ENCODE measurements around the gene MSRB2. TPM values are rescaled to one million over a fixed set of nuclear protein-coding genes. Genes with fewer than 3 reads are reported as not detected.
"Not testable (repeated sequence)": the region's sequence is repeated elsewhere in the genome, so short reads cannot be mapped to it uniquely, and the experiment has no call there.

The MSRB2 gene
- total RNA-seq, 1 donor, result 15.1 TPM

DNA sequence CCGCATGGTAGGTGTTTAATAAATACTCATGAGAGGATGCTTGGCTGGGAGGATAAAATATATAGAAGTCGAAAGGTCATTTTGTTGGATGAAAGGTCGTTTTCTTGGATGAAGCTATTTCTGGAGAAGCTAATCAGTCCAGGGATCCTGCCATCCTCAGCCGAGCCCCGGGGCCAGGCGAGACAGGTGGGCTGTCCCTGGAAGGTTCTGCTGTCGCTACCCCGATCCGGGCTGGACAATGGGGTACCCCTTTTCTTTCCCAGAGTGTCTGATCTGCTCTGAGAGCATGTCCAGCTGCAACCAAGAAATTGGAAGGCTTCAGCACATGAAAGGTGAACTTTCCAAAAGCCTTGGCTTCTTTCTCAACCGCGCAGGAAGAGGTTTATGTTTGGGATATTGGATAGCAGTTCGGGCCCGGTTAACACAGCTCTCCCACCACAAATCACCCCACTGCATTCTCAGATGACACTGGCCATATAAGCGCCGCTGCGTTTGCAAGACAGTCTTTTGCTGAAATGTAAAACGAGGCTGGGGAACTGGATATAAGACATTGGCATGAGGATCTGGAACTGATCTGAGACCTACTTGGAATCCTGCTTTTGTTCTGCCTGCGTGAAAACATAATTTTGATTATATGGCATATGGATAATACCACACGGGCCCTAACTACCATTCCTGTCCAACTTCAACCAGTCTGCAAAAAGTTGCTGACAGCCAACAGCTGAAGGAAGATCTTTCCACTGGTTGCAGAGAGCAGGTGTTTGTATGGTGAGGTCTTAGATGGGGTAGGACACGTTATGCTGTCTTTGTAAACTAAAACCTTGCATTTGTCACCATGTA lies 31.2 kb upstream of the MSRB2 start:
- H3K4me3 ChIP-seq (ENCODE audit: low read depth, low read length), result no peak overlapping the region
- TF ChIP-seq, protein P1, sequence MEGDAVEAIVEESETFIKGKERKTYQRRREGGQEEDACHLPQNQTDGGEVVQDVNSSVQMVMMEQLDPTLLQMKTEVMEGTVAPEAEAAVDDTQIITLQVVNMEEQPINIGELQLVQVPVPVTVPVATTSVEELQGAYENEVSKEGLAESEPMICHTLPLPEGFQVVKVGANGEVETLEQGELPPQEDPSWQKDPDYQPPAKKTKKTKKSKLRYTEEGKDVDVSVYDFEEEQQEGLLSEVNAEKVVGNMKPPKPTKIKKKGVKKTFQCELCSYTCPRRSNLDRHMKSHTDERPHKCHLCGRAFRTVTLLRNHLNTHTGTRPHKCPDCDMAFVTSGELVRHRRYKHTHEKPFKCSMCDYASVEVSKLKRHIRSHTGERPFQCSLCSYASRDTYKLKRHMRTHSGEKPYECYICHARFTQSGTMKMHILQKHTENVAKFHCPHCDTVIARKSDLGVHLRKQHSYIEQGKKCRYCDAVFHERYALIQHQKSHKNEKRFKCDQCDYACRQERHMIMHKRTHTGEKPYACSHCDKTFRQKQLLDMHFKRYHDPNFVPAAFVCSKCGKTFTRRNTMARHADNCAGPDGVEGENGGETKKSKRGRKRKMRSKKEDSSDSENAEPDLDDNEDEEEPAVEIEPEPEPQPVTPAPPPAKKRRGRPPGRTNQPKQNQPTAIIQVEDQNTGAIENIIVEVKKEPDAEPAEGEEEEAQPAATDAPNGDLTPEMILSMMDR (IDR thresholded peaks at IDR 0.05; ENCODE audit: insufficient read depth, low read depth, low read length), result no peak
- no peak for DNase-seq (ENCODE audit: low read depth)

DNA sequence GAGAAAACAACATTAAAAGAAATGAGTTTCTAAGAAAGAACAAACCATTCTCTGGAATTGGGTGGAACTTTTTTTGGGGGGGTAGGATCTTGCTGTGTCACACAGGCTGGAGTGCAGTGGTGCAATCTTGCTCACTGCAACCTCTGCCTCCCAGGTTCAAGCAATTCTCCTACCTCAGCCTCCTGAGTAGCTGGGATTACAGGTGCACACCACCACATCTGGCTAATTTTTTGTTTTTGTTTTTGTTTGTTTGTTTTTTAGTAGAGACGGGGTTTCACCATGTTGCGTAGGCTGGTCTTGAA lies 30.6 kb upstream of the MSRB2 start:
- DNase-seq (ENCODE audit: low read depth); H3K4me3 ChIP-seq (ENCODE audit: low read depth, low read length): not testable (repeated sequence)

DNA sequence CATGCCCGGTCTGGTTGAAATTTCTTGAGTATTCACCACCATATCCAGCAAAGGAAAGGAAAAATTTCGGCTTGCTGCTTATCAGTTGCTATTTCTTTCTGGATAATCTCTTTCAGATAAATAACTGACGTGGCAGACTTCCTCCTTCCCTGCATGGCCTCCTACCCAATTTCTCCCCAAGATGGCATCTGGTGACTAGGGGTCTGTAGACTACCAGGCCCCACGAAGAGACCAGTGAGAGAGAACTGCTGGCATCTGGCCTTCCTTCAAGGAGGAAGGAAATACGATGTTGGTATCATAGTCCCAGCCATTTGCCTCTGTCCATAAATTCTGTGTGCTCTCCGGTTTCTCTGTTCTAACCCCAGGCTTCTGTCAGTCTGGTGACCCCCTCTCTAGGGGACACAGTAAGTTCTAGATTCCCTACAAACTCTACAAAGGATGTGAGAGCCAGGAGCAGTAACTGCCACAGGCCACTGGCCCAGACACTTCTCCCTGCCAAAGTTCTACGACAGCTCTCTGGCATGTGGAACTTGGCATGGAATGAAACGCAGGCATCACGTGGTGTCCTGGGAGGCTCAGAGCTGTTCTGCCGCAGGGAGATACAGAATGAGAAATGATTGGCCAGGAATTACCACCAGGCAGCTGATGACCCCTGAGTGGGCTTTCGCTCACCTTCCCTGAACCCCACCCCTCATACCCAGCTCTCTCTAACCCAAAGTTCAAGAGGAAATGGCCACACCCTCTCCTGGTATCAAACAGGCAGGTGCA lies 30.0 kb upstream of the MSRB2 start:
- peak; percentile 64 for DNase-seq (ENCODE audit: low read depth)
- TF ChIP-seq, protein P1 (IDR thresholded peaks at IDR 0.05; ENCODE audit: insufficient read depth, low read depth, low read length), result no peak
- H3K4me3 ChIP-seq (ENCODE audit: low read depth, low read length), result no peak overlapping the region

DNA sequence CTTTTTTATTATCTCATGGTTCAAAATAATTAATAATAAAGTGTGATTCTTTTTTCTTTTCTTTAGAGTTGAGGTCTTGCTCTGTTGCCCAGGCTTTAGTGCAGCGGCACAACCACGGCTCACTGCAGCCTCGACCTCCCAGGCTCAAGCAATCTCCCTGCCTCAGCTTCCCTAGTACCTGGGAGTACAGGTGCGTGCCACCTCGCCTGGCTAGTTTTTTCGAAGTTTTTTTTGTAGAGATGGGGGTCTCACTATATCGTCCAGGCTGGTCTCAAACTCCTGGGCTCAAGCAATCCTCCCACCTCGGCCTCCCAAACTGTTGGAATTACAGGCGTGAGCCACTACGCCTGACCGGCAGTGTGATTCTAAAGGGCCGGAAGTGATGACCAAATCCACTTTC lies 28.0 kb upstream of the MSRB2 start:
- H3K4me3 ChIP-seq (ENCODE audit: low read depth, low read length), result no peak overlapping the region
- TF ChIP-seq, protein P1 (IDR thresholded peaks at IDR 0.05; ENCODE audit: insufficient read depth, low read depth, low read length), result no peak
- DNase-seq (ENCODE audit: low read depth), result no peak

DNA sequence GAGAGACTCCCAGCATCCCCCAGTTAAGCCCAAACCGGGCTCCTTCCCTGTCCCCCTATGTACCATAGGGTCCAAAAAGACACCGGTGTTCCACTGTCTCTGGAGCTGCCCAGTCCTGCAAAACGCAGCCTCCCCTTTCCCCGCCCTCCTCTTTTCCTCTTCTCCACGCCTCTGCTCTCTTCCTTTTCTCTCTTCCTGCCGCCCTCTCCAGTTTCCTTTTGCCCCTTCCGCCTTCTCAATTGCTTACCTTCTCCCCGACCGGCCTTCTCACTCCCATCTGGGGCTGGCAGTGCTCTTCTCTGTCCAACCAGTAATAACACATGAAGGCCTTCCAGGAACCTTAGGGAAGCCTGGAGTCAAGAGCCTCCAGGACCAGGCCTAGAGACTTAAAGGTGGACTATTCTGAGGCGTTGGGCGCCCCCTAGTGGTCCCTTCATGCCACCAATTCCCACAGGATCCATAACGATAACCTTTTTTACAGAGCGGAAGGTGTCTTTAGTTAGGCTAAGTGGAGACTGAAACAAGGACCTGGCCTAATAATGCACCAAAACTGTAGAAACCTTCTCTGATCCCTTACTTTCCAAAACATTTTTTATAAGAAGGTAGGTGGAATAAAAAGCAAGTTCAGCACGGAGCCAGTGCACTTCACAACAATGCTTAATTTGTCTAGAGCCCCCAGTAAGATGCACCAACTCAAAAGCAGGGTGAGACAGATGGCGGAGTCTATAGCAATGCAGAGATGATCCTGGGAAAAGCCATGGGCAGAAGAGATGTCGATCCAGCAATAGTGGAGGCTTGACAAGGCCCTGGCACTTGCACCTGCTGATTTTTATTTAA lies 27.2 kb upstream of the MSRB2 start:
- peak; percentile 77 for DNase-seq (ENCODE audit: low read depth)
- TF ChIP-seq, protein P1 (IDR thresholded peaks at IDR 0.05; ENCODE audit: insufficient read depth, low read depth, low read length), result peak; percentile 90
- no peak overlapping the region for H3K4me3 ChIP-seq (ENCODE audit: low read depth, low read length)

DNA sequence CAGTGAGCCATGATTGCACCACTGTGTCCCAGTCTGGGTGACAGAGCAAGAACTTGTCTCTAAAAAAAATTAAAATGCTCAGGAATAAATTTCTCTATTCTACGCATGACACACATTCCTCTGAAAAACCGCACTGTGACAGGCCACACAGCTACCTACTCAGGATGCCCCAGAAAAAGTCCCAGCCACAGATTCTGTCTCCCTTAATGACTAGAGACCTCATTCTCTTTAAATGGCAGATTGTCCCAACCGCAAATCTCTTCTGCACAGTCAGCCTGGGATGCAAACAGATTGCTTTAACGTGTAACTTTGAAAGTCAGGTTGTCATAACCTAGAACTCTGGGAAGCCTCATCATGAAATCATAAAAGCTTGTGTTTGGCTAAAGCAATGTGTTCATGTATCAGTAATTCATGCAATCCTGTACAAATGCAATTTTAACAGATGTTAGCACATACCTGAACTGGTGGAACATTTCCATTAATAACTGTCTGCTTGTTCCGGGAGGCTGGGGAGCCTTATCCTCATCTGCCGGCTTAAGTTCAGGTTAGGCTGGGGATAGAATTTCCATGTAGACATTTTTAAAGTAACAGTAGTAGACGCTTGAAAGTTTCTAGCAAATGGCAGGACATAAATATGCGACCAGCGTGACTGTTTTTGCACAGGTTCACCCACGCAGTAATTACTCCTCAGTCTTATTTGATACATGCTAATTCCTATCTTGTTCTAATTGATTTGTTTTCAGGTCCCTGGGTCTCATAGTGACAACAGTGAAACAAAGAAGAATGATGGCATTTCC lies 26.2 kb upstream of the MSRB2 start:
- TF ChIP-seq, protein P1 (IDR thresholded peaks at IDR 0.05; ENCODE audit: insufficient read depth, low read depth, low read length), result no peak
- no peak overlapping the region for H3K4me3 ChIP-seq (ENCODE audit: low read depth, low read length)
- DNase-seq (ENCODE audit: low read depth), result no peak

DNA sequence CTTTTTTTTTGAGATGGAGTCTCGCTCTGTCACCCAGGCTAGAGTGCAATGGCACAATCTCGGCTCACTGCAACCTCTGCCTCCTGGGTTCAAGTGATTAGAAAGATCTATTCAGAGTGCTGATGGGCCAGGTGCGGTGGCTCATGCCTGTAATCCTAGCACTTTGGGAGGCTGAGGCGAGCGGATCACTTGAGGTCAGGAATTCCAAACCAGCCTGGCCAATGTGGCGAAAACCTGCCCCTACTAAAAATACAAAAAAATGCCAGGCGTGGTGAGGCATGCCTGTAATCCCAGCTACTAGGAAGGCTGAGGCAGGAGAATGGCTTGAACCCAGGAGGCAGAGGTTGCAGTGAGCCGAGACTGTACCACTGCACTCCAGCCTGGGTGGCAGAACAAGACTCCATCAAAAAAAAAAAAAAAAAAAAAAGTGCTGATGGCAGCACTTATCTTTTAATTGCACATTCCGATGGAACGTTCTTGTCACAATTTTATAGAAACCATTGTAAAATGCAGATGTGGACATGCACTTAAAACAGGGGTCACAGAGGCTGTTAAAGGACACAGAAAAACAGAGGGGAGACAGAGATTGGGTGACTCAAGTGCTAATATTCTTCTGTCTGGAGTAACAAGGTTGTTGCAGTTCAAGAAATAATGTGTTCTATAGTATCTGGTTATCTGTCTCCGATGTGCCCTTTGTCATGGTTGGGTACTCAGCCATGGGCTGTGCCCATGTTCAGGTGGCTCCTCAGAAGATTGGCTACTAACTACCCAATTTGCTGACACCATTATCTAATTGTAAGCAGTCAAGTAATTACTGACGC lies 25.1 kb upstream of the MSRB2 start:
- DNase-seq (ENCODE audit: low read depth); H3K4me3 ChIP-seq (ENCODE audit: low read depth, low read length): not testable (repeated sequence)

Measured in fibroblast of villous mesenchyme (primary cell).